PFSK-1 (cell line): ENCODE results near the gene PPP1R10.

Experiments used
- POLR2AphosphoS5 ChIP-seq: IDR thresholded peaks from 2 replicates; pipeline ENCODE4 v1.6.1; 2012; ENCODE audit warnings: low read depth, mild to moderate bottlenecking, control low read depth, low read length, moderate library complexity
- TAF1 ChIP-seq: IDR thresholded peaks from 2 replicates; pipeline ENCODE4 v1.6.1; 2012; ENCODE audit warnings: low read length, control low read depth, borderline replicate concordance; ENCODE audit not compliant: insufficient read depth
- TF ChIP-seq, protein P1 (sequence below), 2 experiments: IDR thresholded peaks; 2 replicates each; pipeline versions ENCODE4 v1.6.1 to v1.8.0; 2011 to 2012; ENCODE audit warnings: low read depth in 2 of 2, low read length in 2 of 2, control low read depth in 1 of 2, inconsistent platforms in 1 of 2, mild to moderate bottlenecking in 1 of 2, moderate library complexity in 1 of 2; ENCODE audit not compliant: insufficient read depth in 1 of 2

DNA sequence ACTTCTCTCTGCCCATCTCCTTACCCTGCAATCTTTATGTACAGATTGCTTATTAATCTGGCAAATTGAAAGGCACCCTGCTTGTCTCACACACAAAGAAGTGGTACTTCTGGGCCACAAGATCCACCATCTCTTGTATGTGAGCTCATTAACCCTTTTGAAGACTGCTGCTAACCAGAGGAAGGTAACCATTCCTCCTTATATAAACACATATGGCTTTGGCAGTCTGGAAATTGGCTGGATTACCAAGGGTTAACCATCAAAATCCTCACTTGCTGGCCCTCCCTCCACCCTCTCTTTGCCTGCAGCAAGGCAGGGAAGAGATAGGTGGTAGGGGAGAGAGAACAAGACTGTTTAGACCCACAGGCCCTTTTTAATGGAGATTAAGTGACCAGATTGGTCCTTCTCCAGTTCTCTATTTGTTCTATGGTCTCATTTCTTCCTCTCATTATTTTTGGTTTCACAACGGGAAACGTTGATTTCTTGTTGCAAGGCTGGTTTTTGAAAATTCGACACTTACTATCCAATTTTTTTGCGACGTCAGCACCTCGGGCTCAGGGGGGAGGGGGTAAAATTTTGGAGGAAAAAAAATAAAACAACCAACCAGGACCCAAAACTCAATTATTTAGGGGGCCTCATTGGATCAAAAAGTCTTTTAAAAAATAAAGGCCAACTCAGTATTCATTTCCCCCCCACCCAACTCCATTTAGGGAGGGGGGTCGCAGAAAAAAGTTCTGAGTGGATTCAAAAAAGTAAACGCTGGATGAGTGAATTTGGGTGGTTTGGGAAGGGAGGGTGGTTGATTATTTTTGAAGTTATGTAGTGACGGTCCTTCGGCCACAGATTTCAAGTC lies 859 bp downstream of the PPP1R10 start:
- no peak; the same call in none of the 2 replicates for TF ChIP-seq POLR2AphosphoS5
- no peak for TF ChIP-seq TAF1
- TF ChIP-seq, protein P1, sequence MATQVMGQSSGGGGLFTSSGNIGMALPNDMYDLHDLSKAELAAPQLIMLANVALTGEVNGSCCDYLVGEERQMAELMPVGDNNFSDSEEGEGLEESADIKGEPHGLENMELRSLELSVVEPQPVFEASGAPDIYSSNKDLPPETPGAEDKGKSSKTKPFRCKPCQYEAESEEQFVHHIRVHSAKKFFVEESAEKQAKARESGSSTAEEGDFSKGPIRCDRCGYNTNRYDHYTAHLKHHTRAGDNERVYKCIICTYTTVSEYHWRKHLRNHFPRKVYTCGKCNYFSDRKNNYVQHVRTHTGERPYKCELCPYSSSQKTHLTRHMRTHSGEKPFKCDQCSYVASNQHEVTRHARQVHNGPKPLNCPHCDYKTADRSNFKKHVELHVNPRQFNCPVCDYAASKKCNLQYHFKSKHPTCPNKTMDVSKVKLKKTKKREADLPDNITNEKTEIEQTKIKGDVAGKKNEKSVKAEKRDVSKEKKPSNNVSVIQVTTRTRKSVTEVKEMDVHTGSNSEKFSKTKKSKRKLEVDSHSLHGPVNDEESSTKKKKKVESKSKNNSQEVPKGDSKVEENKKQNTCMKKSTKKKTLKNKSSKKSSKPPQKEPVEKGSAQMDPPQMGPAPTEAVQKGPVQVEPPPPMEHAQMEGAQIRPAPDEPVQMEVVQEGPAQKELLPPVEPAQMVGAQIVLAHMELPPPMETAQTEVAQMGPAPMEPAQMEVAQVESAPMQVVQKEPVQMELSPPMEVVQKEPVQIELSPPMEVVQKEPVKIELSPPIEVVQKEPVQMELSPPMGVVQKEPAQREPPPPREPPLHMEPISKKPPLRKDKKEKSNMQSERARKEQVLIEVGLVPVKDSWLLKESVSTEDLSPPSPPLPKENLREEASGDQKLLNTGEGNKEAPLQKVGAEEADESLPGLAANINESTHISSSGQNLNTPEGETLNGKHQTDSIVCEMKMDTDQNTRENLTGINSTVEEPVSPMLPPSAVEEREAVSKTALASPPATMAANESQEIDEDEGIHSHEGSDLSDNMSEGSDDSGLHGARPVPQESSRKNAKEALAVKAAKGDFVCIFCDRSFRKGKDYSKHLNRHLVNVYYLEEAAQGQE (IDR thresholded peaks at IDR 0.05; ENCODE audit: insufficient read depth in 1 of 2, low read depth in 2 of 2, low read length in 2 of 2) = no peak
